GM18951 (cell line): Measurements from ENCODE around the gene FN1.
"Not testable (repeated sequence)": the region's sequence is repeated elsewhere in the genome, so short reads cannot be mapped to it uniquely, and the experiment has no call there.

ENCODE experiments used
- POLR2A ChIP-seq: IDR thresholded peaks from 4 replicates; pipeline ENCODE4 v1.6.1; 2011; ENCODE audit warnings: mild to moderate bottlenecking; ENCODE audit not compliant: insufficient read length, insufficient read depth; ENCODE audit errors: extremely low read depth
- in situ Hi-C: fragments of 300-500 bp; cut with MboI; formaldehyde crosslinking; loops from one replicate; pipeline ENCODE4 v1.12.0; 2022; ENCODE audit warnings: low sequenced_read_pairs, mixed read lengths, inconsistent platforms; ENCODE audit not compliant: unreplicated experiment

Gene FN1

DNA sequence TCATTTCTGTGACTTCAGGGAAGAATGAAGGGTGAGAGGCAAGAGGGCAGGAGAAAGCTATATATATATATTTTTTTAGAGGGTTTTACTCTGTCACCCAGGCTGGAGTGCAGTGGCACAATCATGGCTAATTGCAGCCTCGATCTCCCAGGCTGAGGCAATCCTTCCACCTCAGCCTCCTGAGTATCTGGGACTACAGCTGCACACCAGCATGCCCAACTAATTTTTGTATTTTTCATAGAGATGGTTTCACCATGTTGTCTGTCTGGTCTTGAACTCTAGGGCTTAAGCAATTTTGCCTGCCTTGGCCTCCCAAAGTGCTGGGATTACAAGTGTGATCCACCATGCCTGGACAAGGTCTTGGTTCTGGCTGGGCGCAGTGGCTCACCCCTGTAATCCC, 120.6 kb downstream of the FN1 start:
- in situ Hi-C loops = no loop called here

DNA sequence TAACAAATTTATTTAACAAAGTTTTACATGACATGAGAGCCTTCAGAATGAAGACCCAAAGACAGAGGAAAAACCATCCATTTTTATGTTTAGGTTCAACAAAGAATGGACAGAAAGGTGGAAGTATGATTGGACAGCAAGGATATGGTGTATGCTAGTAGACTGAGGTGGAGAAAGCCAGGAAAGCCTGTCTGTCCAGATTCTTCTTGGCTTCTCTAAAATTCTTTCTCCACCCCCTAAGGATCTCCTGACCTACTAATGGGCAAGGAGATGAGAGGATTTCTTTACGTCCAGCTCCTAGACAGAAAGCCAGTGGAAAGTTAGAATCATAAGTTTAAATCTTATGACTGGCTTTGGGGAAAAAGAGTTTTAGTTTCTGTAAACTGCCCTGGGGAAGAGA, 121.0 kb downstream of the FN1 start:
- in situ Hi-C loops = no loop called here
- no peak for TF ChIP-seq POLR2A

More for the DNA sequence above, 120.6 kb downstream of the FN1 start:
- no peak for TF ChIP-seq POLR2A

DNA sequence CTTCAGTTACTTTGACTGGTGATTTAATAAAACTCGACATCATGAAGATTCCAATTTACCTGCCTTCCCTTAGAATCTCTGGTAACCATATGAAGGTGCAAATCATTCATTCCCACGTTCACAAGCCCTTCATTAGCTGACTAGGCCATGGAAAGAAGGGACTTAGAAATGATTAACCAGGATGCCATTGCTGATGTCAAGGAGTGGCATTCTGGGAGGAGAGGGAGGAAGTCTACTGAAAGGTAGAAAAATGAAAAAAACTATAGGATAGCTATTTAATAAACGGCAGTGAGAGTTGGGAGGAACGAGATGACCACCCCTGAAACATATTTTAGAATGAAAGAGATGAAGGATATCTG, 122.6 kb downstream of the FN1 start:
- in situ Hi-C loops = no loop called here
- TF ChIP-seq POLR2A = no peak

DNA sequence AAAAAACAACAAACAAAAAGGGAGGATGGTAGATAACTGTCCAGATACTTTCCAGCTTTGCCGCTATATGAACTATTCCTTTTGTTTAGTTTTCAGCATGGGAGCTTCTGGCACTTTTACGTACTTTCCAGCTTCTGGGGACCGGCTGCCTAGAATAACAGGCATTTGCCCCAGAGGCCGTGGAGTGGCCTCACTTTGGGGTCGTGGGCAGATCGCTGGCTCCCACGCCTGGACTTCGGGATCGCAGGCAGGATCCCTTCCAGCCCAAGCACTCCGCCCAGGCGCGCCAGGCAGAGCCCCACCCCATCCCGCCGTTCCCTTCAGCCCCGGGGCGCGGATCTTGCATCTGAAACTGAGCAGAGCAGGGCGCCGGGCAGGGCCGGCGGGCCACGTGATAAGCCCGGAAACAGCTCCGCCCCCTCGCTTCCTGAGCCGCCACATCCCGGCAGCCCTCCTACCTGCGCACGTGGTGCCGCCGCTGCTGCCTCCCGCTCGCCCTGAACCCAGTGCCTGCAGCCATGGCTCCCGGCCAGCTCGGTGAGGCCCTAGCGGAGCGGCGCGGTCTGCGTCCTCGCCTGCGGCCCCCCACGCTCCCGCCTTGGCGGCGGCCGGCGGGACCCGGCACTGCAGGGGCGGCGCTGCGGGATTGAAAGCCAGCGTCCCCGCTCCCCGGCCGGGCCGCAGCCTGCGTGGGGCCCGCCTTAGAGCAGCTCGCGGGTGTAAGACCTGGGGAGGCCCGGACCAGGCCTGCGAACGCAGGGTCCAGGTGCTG, 124.1 kb downstream of the FN1 start, which contains the start of gene ATIC:
Gene ATIC, plus strand, starts transcription at position 435 of the 772 bp plus-strand sequence. Its CDS starts 84 bp downstream, at position 519.
- in situ Hi-C loops = no loop called here
- TF ChIP-seq POLR2A = peak; percentile 92

DNA sequence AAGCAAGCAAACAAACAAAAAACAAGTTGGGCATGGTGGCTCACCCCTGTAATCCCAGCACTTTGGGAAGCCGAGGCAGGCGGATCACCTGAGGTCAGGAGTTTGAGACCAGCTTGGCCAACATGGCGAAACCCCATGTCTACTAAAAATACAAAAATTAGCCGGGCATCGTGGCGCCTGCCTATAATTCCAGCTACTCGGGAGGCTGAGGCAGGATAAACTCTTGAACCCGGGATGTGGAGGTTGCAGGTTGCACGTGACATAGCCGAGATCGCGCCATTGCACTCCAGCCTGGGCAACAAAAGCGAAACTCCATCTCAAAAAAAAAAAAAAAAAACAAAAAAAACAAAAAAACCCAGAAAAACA, 124.6 kb downstream of the FN1 start:
- in situ Hi-C loops = not testable (repeated sequence)
